D721Med (cell line): ENCODE results near the gene TTLL1.

Source experiments
- DNase-seq: peaks from one replicate; pipeline ENCODE4 v3.0.0; 2011; ENCODE audit warnings: low spot score; ENCODE audit not compliant: insufficient read length
- FAIRE-seq: peaks from 2 replicates; lab custom pipeline; 2011; peaks lifted over from hg19 to GRCh38; lab: Jason Lieb, UNC
- CTCF ChIP-seq: IDR thresholded peaks from 2 replicates; pipeline ENCODE4 v1.5.1; 2012; ENCODE audit warnings: mild to moderate bottlenecking, control low read depth; ENCODE audit not compliant: insufficient read depth; ENCODE audit errors: missing control alignments

TTLL1 gene

GRCh38 chr22:43013355-43014315 lies 75.6 kb downstream of the TTLL1 start:
- DNase-seq: no peak
- TF ChIP-seq CTCF: no peak
- FAIRE-seq: no peak

GRCh38 chr22:43012390-43012789 lies 76.8 kb downstream of the TTLL1 start:
- no peak for DNase-seq
- no peak for FAIRE-seq
- TF ChIP-seq CTCF: no peak

- DNase-seq: no peak
- no peak for TF ChIP-seq CTCF
- FAIRE-seq: no peak
These were observed 78.1 kb downstream of the TTLL1 start for GRCh38 chr22:43011079-43011478.

DNA sequence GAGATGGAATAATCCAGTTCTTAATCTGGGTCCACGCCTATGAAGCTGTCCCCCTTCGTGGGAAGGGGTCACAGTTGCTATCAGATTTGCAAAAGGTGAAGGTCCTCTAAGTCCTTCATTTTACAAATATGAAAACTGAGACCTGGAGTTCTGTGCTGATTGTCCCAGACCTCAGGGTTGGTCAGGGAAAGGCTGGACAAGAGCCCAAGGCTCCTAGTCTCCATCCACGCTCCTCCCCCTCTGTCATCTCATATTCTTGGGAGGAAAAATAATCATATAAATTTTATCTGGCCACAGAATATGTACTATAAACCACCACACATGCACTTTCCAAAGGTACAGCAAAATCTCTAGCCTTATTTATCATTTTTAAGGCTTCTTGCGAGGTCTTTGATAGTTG lies 79.7 kb downstream of the TTLL1 start:
- FAIRE-seq: no peak

GRCh38 chr22:43008921-43009320 lies 80.3 kb downstream of the TTLL1 start:
- FAIRE-seq (no peak), DNase-seq (no peak)
- no peak for TF ChIP-seq CTCF

More for the DNA sequence above, 79.7 kb downstream of the TTLL1 start:
- no peak for DNase-seq
- TF ChIP-seq CTCF: no peak

DNA sequence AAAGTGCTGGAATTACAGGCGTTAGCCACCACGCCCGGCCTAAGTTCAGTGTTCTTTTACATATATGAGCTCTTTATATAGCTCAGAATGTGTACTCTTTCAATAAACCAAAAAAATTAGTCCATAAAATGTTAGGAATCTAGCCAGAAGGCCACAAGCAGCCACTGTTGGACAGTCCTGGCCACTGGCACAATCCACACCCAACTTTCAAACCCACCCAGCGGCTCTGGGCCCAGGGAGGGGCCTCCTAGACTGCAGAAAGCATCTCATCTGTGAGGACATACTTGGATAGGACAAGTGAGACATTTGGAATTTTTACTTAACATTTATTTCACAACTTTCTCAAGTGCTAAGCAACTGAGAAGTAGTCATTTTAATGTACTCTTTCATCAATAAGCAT lies 80.7 kb downstream of the TTLL1 start:
- no peak for FAIRE-seq
- no peak for TF ChIP-seq CTCF
- no peak for DNase-seq

DNA sequence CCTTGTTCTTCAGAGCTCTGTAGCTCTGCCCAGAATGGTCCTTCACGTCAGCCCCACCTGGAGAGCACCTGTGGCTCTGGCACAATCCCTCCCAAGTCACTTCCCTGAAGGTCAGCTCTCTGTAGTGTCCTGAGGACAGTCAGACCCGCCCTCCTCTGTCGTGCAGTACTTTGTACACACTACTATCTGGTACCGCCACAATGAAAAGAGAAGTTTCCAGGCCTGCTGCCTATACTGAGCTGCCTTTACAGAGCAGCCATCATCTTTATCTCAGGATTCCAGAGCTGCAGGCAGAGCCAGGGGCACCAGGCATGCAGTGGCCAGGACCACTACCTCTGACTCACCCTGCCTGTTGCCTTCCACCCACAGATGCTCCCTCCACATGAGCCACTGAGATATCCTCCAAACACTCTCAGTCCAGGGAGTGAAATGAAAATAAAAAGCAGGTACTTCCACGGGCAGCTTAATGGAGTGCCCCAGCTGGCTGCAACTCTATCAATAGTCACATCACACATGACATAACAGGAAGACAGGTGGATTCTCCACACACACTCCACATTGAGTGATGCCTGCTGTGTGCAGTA lies 81.6 kb downstream of the TTLL1 start:
- TF ChIP-seq CTCF: no peak
- FAIRE-seq (no peak), DNase-seq (no peak)
